Spinal cord (tissue), 10 donors: ENCODE results near the gene ERC2. TPM values are rescaled to one million over a fixed set of nuclear protein-coding genes. Genes with fewer than 3 reads are reported as not detected.
A peak's percentile ranks its signal among the peaks of the same experiment; 100 is the strongest.
"Not testable (repeated sequence)": the region's sequence is repeated elsewhere in the genome, so short reads cannot be mapped to it uniquely, and the experiment has no call there.

ENCODE experiments used
- DNase-seq, 6 donors: peaks; one replicate each; pipeline versions ENCODE4 v3.0.0 to v3.0.0-alpha.2; 2013 to 2015; ENCODE audit warnings: low spot score in 6 of 6, low read depth in 4 of 6
- H3K27ac ChIP-seq: one replicate; pipeline ENCODE4 v1.5.1; 2013; ENCODE audit warnings: low read depth, low read length, control low read depth
- H3K27me3 ChIP-seq: one replicate; pipeline ENCODE4 v1.6.1; 2013; ENCODE audit warnings: low read length; ENCODE audit not compliant: control insufficient read depth, insufficient read depth
- H3K36me3 ChIP-seq: one replicate; pipeline ENCODE4 v1.6.1; 2013; ENCODE audit warnings: low read length; ENCODE audit not compliant: control insufficient read depth, insufficient read depth
- H3K4me1 ChIP-seq: one replicate; pipeline ENCODE4 v1.6.1; 2013; ENCODE audit warnings: low read length; ENCODE audit not compliant: control insufficient read depth, insufficient read depth
- H3K4me3 ChIP-seq: one replicate; pipeline ENCODE4 v1.5.1; 2013; ENCODE audit warnings: low read depth, low read length, control low read depth
- H3K9me3 ChIP-seq: one replicate; pipeline ENCODE4 v1.6.1; 2013; ENCODE audit warnings: low read length; ENCODE audit not compliant: control insufficient read depth, insufficient read depth
- WGBS: methylation state at CpG from one replicate; pipeline ENCODE4 v1.1.5; 2013; ENCODE audit warnings: missing lambda C conversion rate; ENCODE audit not compliant: insufficient coverage; 5-methylcytosine and 5-hydroxymethylcytosine counted together
- long read RNA-seq, 4 donors: transcript quantifications; one replicate each; lab custom pipeline, GENCODE V29; 2026
- polyA plus RNA-seq, 2 donors: library from polyadenylated mRNA; unstranded; fragments of 120-200 nt; gene quantifications; one replicate each; pipeline ENCODE4 v1.2.1, GENCODE V29; 2013; ENCODE audit not compliant: insufficient read length in 2 of 2
- total RNA-seq, 2 donors: library from RNA; depleted of rRNA in 1 of 2; stranded (reverse); fragments of 120-200 nt in 1 of 2; fragments of >200 nt in 1 of 2; gene quantifications; one replicate each; pipeline versions ENCODE4 v1.2.3 to v1.2.4, GENCODE V29; 2013 to 2014
- donor health status: healthy.

Gene ERC2
- 10 to 100 TPM; 24.0 to 51.3 TPM for total RNA-seq
- 10 to 100 TPM; 26.8 to 32.6 TPM for polyA plus RNA-seq
- long read RNA-seq, donor 1, result 0 reads
- long read RNA-seq, donor 2, result 0 reads
- long read RNA-seq, donor 3, result 0 reads
- long read RNA-seq, donor 4, partial matches to known transcripts, result 0 of 1 reads
- long read RNA-seq, donor 4, other reads (novel, unspliced or antisense), result 0 of 1 reads

DNA sequence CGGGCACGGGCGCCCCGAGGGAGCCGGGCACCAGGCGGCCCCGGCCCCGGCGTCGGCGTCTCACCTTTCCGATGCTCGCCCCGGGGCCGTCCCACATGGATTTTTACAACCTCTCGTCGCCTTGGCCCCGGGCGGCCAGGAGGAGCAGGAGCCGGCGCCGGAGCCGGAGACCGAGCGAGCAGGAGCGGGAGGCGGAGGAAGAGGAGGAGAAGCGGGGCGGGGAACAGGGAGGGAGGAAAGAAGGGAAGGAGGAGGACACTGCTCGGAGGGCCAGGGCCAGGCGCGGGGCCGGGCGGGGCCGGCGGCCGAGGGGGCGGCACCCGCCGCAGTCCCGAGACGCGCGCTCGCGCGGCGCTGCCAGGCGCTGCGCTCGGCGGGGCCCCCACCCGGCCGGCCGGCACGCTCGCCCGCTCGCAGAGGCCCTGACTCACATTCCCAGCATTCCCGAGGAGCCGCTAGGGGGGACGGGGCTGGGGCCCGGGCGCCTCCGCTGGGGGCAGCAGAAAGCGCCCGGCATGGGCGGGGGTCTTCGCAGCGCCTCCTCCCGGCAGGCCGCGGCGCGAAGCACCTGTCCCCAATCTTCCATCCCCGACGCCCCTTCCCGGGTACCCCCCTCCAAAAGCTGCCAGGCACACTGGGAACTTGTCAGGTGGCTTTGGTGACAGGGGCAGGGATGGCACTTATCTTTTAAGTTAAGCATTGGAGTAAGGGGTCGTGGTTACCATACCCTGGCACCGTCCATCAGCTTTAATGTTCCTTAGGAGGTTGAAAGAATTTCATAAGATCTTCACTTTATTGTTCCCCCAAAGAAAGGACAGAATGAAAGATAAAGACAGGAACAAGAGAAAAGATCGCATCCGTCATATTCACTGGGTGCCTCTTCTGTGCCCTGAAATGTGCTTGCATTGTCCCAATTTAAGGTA lies at the start of gene ERC2:
TSS of gene ERC2 (minus strand) at position 284 of the 923 bp plus-strand sequence.
- Histone ChIP-seq H3K4me1 (peaks cover 3% of the 10 kb centered on the region), H3K27ac (peak within 1 kb of the TSS; percentile 33), H3K36me3 (no peaks in the 10 kb centered on the region), H3K4me3 (peak within 1 kb of the TSS; percentile 60), H3K27me3 (peaks cover 4% of the 10 kb centered on the region), H3K9me3 (no peaks in the 10 kb centered on the region)
- DNase-seq, result peak in 4 of 6 donors; percentile 27 to 92 (median 74)
- WGBS, result under 1% methylated on average over 76 of the region's 82 CpGs

DNA sequence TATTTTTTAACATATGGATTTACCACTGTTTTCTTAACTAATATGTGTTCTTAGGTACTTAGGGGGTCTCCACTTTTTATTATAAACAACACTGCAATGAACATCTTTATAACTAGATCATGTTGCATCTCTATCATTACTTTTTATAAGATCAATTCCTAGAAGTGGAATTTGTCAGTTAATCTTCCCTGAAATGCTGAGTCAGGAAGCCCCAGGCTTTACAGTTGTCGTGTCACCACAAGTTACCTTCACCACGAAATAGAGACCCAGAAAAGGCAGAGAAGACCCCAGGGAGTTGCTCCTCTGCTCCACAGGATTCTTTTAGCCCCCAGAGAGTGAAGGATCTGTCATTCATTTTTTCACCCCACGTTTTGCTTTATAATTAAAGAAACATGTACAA lies 34.5 kb upstream of the ERC2 start:
- H3K27me3 ChIP-seq, result no peaks in the 10 kb centered on the region
- no peaks in the 10 kb centered on the region for H3K36me3 ChIP-seq
- no peak for DNase-seq
- no peaks in the 10 kb centered on the region for H3K4me1 ChIP-seq
- H3K27ac ChIP-seq, result no peak overlapping the region
- H3K4me3 ChIP-seq, result no peak overlapping the region
- H3K9me3 ChIP-seq, result no peaks in the 10 kb centered on the region
- 79% methylated on average over 2 of the region's 3 CpGs for WGBS

DNA sequence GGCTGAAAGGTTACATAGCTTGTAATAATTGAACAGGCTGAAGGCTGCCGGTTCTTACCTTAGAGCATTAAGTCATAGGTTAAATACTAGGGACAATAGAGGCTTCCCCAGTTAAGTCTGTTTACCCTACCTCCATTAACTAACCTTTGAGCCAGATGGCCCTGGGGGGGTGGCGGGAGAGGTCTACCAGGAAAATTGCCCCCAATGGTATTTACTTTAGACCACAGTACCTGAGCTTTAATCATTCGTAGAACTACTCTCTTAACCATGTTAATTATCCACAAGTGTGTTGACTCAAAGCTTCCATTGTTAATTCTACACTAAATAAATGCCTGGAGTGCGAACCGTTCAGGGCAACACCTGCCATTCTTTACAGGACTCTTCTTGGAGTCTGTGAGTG lies 28.1 kb upstream of the ERC2 start:
- WGBS, result 82% methylated on average over 4 of the region's 5 CpGs
- DNase-seq, H3K9me3 ChIP-seq, H3K4me3 ChIP-seq, H3K4me1 ChIP-seq, H3K36me3 ChIP-seq, H3K27ac ChIP-seq, H3K27me3 ChIP-seq: not testable (repeated sequence)

DNA sequence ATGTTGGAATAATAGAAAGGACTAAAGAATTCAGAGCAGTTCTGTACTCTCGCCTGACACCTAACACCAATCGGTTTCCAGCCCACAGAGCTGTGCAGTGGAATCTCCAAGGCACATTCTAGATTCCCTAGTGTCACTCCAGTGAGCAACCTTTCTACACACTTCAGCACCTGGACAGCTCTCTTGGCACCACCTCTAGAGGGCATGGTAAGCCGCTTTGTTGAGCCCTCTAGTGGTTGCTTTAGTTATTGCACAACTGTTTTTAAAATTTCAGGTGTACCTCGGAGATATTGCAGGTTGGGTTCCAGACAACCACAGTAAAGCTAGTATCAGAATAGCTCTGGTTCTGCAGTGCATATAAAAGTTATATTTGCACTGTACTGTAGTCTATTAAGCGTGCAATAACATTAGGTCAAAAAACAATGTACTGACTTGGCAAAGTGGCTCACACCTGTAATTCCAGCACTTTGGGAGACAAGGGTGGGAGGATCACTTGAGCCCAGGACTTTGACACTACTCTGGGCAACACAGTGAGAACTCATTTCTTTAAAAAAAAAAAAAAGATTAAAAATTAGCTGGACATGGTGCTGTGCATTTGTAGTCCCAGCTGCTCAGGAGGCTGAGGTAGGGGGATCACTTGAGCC lies 26.5 kb upstream of the ERC2 start:
- H3K9me3 ChIP-seq, result no peaks in the 10 kb centered on the region
- DNase-seq, result peak; percentile 28 to 89 (median 63)
- no CpG with 5 or more reads among the region's 5 CpGs for WGBS
- H3K4me3 ChIP-seq, result no peak overlapping the region
- no peaks in the 10 kb centered on the region for H3K4me1 ChIP-seq
- H3K27ac ChIP-seq, result no peak overlapping the region
- no peaks in the 10 kb centered on the region for H3K36me3 ChIP-seq
- H3K27me3 ChIP-seq, result no peaks in the 10 kb centered on the region

DNA sequence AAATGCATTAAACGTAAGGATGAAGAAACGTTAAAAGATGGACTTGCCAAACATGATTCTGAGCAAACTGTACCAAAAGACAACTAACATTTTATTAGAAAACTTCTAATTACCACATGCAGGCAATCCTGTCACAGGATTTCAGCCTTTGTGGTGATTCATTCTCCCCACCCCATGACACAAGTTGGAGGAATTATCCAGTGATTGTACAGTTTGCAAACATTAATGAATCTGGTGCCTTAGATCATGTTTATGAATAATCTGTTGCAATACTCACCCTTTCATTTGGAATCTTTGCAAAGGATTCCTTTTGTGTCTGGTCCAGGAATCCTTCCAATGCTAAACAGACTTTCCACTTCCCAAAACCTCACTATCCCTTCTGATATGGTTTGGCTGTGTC lies 23.3 kb upstream of the ERC2 start:
- no peaks in the 10 kb centered on the region for H3K27me3 ChIP-seq
- no peaks in the 10 kb centered on the region for H3K4me1 ChIP-seq
- H3K4me3 ChIP-seq, result no peak overlapping the region
- H3K9me3 ChIP-seq, result no peaks in the 10 kb centered on the region
- 100% methylated on average over 1 of the region's 2 CpGs for WGBS
- DNase-seq, result no peak
- no peaks in the 10 kb centered on the region for H3K36me3 ChIP-seq
- H3K27ac ChIP-seq, result no peak overlapping the region

DNA sequence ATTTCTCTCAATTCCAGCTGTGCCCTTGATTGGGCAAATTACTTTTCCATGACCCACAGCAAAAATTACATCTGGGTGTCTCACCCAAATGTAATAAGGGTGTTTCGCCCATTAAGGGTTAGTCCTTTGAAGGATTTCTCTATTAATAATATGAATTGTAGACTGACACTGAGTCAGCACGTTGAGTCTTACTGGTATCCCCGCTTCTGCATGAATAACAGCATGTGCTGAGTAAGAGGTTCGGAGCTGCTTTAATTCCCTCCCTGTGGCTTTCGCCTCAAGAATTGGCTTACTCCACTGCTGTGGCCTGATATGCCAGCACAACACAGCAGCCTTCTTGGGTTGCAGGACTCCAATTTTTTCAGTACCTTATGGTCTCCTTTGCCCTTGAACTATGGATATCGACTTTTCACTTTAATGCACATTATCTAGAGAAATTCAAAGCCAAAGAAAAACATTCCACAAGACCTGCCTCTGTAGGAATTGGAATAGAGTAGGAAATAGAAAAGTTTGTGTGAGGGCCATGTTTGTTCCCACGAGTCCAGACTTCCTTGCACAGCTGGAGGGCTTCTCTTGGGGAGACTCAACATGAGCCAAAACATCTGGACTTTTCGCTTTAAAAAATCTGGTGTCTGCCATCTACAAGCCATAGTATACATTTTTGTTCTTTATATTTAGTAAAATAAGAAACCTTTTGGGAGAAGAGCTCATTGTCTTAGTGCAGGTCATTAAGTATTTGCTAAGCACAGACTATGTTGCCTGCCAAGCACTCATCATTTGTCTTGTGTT lies 20.7 kb upstream of the ERC2 start:
- WGBS, result 42% methylated on average over 4 of the region's 8 CpGs
- Histone ChIP-seq H3K27ac (no peak overlapping the region), H3K4me1 (no peaks in the 10 kb centered on the region), H3K4me3 (no peak overlapping the region), H3K36me3 (no peaks in the 10 kb centered on the region), H3K27me3 (no peaks in the 10 kb centered on the region), H3K9me3 (no peaks in the 10 kb centered on the region)
- DNase-seq, result peak in 1 of 6 donors; percentile 44

DNA sequence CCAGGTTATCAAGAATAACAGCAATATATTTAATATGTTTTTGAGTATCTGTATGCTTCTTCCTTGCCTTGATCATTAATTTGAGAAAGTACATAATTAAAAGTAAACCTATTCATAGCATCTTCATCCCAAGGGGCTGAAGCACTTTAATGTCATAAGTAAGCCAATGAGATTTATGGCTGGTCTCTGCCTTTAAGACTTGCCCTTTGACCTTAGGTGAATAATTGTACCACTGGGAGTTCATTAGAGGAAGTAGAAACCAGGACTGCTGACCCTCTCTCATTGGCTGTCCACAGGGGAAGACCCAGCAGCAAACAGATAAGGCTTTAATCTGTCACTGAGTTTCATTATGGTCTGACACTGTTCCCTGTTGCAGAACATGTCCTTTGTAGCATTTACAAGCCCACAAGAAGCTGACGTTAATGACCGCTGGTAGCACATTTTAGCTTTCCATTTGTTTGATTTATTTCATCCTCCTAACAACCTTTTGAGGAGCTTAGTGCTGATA lies 16.3 kb upstream of the ERC2 start:
- no CpG with 5 or more reads among the region's 2 CpGs for WGBS
- Histone ChIP-seq H3K4me1 (no peaks in the 10 kb centered on the region), H3K36me3 (no peaks in the 10 kb centered on the region), H3K4me3 (no peak overlapping the region), H3K27me3 (no peaks in the 10 kb centered on the region), H3K27ac (no peak overlapping the region), H3K9me3 (no peaks in the 10 kb centered on the region)
- peak in 1 of 6 donors; percentile 18 for DNase-seq

DNA sequence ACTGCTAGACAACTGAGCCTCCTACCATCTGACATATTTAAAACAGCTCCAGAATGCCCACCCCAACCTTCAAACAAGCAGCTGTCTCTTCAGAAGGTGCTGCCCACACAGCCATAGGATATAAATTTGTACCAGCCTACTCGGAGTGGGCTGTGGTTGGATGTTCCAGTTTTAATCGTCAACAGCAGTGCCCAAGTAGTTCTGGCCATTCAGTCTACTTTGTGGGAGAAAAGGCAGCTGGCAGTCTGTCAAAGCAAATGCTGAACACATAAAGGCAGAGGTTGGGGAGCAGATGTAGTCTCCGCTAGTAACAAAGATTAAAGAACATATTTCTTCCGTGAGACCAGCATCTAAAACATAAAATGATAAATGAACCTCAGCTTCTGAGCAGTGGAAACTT lies 15.9 kb upstream of the ERC2 start:
- WGBS, result 60% methylated on average over 1 of the region's 4 CpGs
- peak in 1 of 6 donors; percentile 47 for DNase-seq
- H3K27me3 ChIP-seq, result no peaks in the 10 kb centered on the region
- H3K36me3 ChIP-seq, result no peaks in the 10 kb centered on the region
- no peaks in the 10 kb centered on the region for H3K9me3 ChIP-seq
- no peaks in the 10 kb centered on the region for H3K4me1 ChIP-seq
- H3K4me3 ChIP-seq, result no peak overlapping the region
- no peak overlapping the region for H3K27ac ChIP-seq

DNA sequence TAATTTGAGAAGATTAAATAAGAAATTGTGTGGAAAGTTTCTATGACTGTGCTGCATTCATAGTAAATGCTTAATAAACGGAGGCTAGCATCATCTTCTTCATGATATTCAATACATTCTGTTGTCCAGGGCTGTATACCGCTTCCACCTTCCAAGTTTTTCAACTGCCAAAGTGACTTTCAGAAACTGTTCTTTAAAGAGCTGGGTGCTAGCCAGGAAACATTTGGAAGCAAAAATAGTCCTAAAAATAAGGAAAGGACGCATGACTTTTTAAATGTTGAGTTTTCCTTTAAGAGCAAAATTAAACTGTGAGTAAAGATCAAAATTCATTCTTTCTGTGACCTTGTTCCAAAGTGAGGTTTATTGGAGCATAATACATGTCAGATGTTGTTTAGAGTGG lies 9.4 kb upstream of the ERC2 start:
- Histone ChIP-seq H3K27me3 (no peaks in the 10 kb centered on the region), H3K36me3 (no peaks in the 10 kb centered on the region), H3K4me3 (no peak overlapping the region), H3K4me1 (no peaks in the 10 kb centered on the region), H3K27ac (no peak overlapping the region), H3K9me3 (no peaks in the 10 kb centered on the region)
- WGBS, result 66% methylated on average over 2 of the region's 3 CpGs
- no peak for DNase-seq
